HepG2 (cell line): ENCODE measurements around the gene MICALL2. TPM values are rescaled to one million over a fixed set of nuclear protein-coding genes. Genes with fewer than 3 reads are reported as not detected.
A peak's percentile ranks its signal among the peaks of the same experiment; 100 is the strongest.

Experiments used
- AKNA ChIP-seq: sonication (generic); formaldehyde crosslinking; IDR thresholded peaks from 2 replicates; pipeline ENCODE4 v1.4.0; 2020; ENCODE audit warnings: missing genetic modification reagents, borderline replicate concordance
- ARHGAP35 ChIP-seq: sonication (generic); formaldehyde crosslinking; IDR thresholded peaks from 2 replicates; pipeline ENCODE4 v1.9.0; 2022; ENCODE audit warnings: mild to moderate bottlenecking, inconsistent platforms, moderate library complexity, missing genetic modification reagents, borderline replicate concordance
- GABPB1 ChIP-seq: IDR thresholded peaks from 2 replicates; pipeline ENCODE4 v1.6.1; 2016; ENCODE audit warnings: mild to moderate bottlenecking, missing genetic modification reagents, moderate library complexity, missing compliant biosample characterization
- GATA4 ChIP-seq: sonication (generic); IDR thresholded peaks from 2 replicates; pipeline ENCODE4 v1.6.1; 2016; ENCODE audit warnings: antibody characterized with exemption, low read depth, borderline replicate concordance
- HDAC1 ChIP-seq: sonication (generic); formaldehyde crosslinking; IDR thresholded peaks from 2 replicates; pipeline ENCODE4 v1.5.1; 2020; ENCODE audit warnings: mild to moderate bottlenecking, missing genetic modification reagents
- MTF1 ChIP-seq: sonication (generic); formaldehyde crosslinking; IDR thresholded peaks from 2 replicates; pipeline ENCODE4 v1.5.0; 2020; ENCODE audit warnings: missing genetic modification reagents
- MTF2 ChIP-seq: sonication (generic); formaldehyde crosslinking; IDR thresholded peaks from 2 replicates; pipeline ENCODE4 v1.5.0; 2020; ENCODE audit warnings: missing genetic modification reagents, borderline replicate concordance
- MYNN ChIP-seq: sonication (generic); formaldehyde crosslinking; IDR thresholded peaks from 2 replicates; pipeline ENCODE4 v1.4.0; 2020; ENCODE audit warnings: mild to moderate bottlenecking, low read depth, missing genetic modification reagents
- NCOA1 ChIP-seq: sonication (generic); formaldehyde crosslinking; IDR thresholded peaks from 2 replicates; pipeline ENCODE4 v1.9.0; 2021; ENCODE audit warnings: missing genetic modification reagents
- NFE2L2 ChIP-seq: fragments of 150-350 bp; IDR thresholded peaks from 2 replicates; pipeline ENCODE4 v1.6.1; 2014; ENCODE audit warnings: low read length
- RAD51 ChIP-seq: fragments of 450-650 bp; IDR thresholded peaks from 2 replicates; pipeline ENCODE4 v1.6.1; 2016; ENCODE audit warnings: borderline replicate concordance
- RCOR2 ChIP-seq: IDR thresholded peaks from 2 replicates; pipeline ENCODE4 v1.6.1; 2016; ENCODE audit warnings: missing biosample characterization, missing genetic modification reagents
- SALL2 ChIP-seq: sonication (generic); formaldehyde crosslinking; IDR thresholded peaks from 2 replicates; pipeline ENCODE4 v1.8.1; 2023; ENCODE audit warnings: mild to moderate bottlenecking, missing genetic modification reagents, inconsistent platforms
- SAP130 ChIP-seq: IDR thresholded peaks from 2 replicates; pipeline ENCODE4 v1.6.1; 2016; ENCODE audit warnings: low read depth
- SATB2 ChIP-seq: sonication (generic); formaldehyde crosslinking; IDR thresholded peaks from 2 replicates; pipeline ENCODE4 v1.5.0; 2020; ENCODE audit warnings: missing genetic modification reagents
- TSC22D2 ChIP-seq: sonication (generic); formaldehyde crosslinking; IDR thresholded peaks from 2 replicates; pipeline ENCODE4 v1.5.1; 2020; ENCODE audit warnings: missing genetic modification reagents, mild to moderate bottlenecking, borderline replicate concordance
- ZBTB26 ChIP-seq: IDR thresholded peaks from 2 replicates; pipeline ENCODE4 v1.6.1; 2016; ENCODE audit warnings: missing compliant biosample characterization, missing genetic modification reagents, borderline replicate concordance
- ZNF274 ChIP-seq: sonication (generic); formaldehyde crosslinking; IDR thresholded peaks from 2 replicates; pipeline ENCODE4 v1.5.1; 2020; ENCODE audit warnings: mild to moderate bottlenecking, missing genetic modification reagents
- ZNF550 ChIP-seq: sonication (generic); formaldehyde crosslinking; IDR thresholded peaks from 2 replicates; pipeline ENCODE4 v1.4.0; 2020; ENCODE audit warnings: mild to moderate bottlenecking, missing genetic modification reagents, borderline replicate concordance
- ZNF839 ChIP-seq: sonication (generic); formaldehyde crosslinking; IDR thresholded peaks from 2 replicates; pipeline ENCODE4 v1.4.0; 2020; ENCODE audit warnings: missing genetic modification reagents, mild to moderate bottlenecking, borderline replicate concordance
- ZSCAN12 ChIP-seq: sonication (generic); formaldehyde crosslinking; IDR thresholded peaks from 2 replicates; pipeline ENCODE4 v1.9.0; 2021; ENCODE audit warnings: mild to moderate bottlenecking, missing genetic modification reagents
- polyA plus RNA-seq, 8 experiments: library from polyadenylated mRNA; depleted of rRNA in 3 of 8; stranded (reverse) in 7 of 8; unstranded in 1 of 8; fragments of >200 nt; fragmentation: Illumina TruSeq in 4 of 8; extraction: Trizol in 4 of 8; gene quantifications; 2 replicates each; pipeline versions ENCODE4 v1.2.1 to v1.2.3, GENCODE V29; 2011 to 2016; ENCODE audit warnings: low read depth in 4 of 8, missing spikeins in 1 of 8, mixed read lengths in 1 of 8; ENCODE audit not compliant: insufficient read depth in 1 of 8
- total RNA-seq, 5 experiments: library from RNA; depleted of rRNA; stranded (reverse); fragments of >200 nt; fragmentation: Illumina TruSeq; extraction: Trizol; gene quantifications; 2 replicates each; pipeline ENCODE4 v1.2.3, GENCODE V29; 2016; ENCODE audit warnings: low read depth in 1 of 5
- TF ChIP-seq, protein P1 (sequence below): sonication (generic); formaldehyde crosslinking; IDR thresholded peaks from 2 replicates; pipeline ENCODE4; 2020; ENCODE audit warnings: missing genetic modification reagents, mild to moderate bottlenecking, borderline replicate concordance
- TF ChIP-seq, protein P2 (sequence below): IDR thresholded peaks from 2 replicates; pipeline ENCODE4 v1.6.1; 2012; ENCODE audit warnings: inconsistent platforms

The MICALL2 gene
- total and polyA plus RNA-seq, 2 of the 13 experiments (the other 11 are each of a cell fraction or from before 2014, with no cell fraction given) = 5.8 to 12.4 TPM

DNA sequence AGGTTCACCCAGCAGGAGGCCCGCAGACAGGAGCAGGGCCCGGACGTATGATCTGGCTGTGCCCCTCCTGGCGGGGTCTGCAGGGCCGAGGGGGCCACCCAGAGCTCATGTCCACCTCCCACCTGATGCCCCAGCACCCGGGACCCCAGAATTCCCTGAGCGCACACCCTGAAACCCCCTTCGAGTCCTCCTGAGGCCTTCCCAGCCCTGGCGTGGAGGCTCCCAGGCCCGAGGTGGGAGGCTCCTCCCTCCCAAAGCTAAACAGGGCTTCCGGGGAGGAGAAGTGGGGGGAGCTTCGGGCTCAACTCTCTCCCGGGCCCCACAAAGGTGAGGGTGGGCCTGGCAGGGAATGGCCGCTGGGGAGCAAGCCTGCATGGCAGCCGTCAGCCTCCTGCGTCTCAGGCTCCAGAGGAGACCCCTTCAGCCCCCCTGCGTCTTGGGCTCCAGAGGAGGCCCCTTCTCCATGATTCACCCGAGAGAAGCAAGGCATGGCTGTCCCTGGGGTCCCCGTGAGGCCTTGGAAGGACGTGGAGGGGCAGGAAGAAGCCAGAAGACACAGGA lies 30.2 kb downstream of the MICALL2 start (continued):
- TF ChIP-seq, protein P1, sequence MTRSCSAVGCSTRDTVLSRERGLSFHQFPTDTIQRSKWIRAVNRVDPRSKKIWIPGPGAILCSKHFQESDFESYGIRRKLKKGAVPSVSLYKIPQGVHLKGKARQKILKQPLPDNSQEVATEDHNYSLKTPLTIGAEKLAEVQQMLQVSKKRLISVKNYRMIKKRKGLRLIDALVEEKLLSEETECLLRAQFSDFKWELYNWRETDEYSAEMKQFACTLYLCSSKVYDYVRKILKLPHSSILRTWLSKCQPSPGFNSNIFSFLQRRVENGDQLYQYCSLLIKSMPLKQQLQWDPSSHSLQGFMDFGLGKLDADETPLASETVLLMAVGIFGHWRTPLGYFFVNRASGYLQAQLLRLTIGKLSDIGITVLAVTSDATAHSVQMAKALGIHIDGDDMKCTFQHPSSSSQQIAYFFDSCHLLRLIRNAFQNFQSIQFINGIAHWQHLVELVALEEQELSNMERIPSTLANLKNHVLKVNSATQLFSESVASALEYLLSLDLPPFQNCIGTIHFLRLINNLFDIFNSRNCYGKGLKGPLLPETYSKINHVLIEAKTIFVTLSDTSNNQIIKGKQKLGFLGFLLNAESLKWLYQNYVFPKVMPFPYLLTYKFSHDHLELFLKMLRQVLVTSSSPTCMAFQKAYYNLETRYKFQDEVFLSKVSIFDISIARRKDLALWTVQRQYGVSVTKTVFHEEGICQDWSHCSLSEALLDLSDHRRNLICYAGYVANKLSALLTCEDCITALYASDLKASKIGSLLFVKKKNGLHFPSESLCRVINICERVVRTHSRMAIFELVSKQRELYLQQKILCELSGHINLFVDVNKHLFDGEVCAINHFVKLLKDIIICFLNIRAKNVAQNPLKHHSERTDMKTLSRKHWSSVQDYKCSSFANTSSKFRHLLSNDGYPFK (CRISPR knock-in tag) = no peak
- TF ChIP-seq AKNA (CRISPR knock-in tag) (no peak), GATA4 (no peak), ZBTB26 (CRISPR knock-in tag) (no peak), RCOR2 (CRISPR knock-in tag) (no peak), SALL2 (CRISPR knock-in tag) (no peak), SAP130 (CRISPR knock-in tag) (no peak; the same call in none of the 2 replicates), MYNN (no peak), ZNF550 (CRISPR knock-in tag) (no peak), ZSCAN12 (no peak), RAD51 (no peak), NFE2L2 (no peak), MTF1 (CRISPR knock-in tag) (no peak), ARHGAP35 (CRISPR knock-in tag) (no peak), GABPB1 (CRISPR knock-in tag) (peak; percentile 78), ZNF274 (CRISPR knock-in tag) (no peak), HDAC1 (CRISPR knock-in tag) (no peak), ZNF839 (CRISPR knock-in tag) (no peak), MTF2 (no peak), TSC22D2 (CRISPR knock-in tag) (no peak), NCOA1 (no peak), SATB2 (CRISPR knock-in tag) (no peak)
- TF ChIP-seq, protein P2, sequence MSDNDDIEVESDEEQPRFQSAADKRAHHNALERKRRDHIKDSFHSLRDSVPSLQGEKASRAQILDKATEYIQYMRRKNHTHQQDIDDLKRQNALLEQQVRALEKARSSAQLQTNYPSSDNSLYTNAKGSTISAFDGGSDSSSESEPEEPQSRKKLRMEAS = 0 out of 2 replicates have a peak, but pooled peaks have one; percentile 41
